ENCODE data around the gene APEX1. TPM values are rescaled to one million over a fixed set of nuclear protein-coding genes. Genes with fewer than 3 reads are reported as not detected.
"Not testable (repeated sequence)": the region's sequence is repeated elsewhere in the genome, so short reads cannot be mapped to it uniquely, and the experiment has no call there.

The APEX1 gene
- total RNA-seq, 2 experiments from 2014 or later = 186 to 193 TPM

- Mint-ChIP-seq H3K4me3 (no peak overlapping the region), H3K9me3 (no peaks in the 10 kb centered on the region), H3K4me1 (ENCODE audit: low read depth) (peaks cover 19% of the 10 kb centered on the region), H3K36me3 (no peaks in the 10 kb centered on the region), H3K27me3 (no peaks in the 10 kb centered on the region), H3K27ac (no peak overlapping the region)
- no peak for DNase-seq
- intact Hi-C loops (cut with micrococcal nuclease) = no loop called here
- ChIA-PET POLR2A (no interaction called here), CTCF (no interaction called here)
Measured at GRCh38 chr14:20499108-20499507, 44.1 kb downstream of the APEX1 start.

- CTCF ChIA-PET = no interaction called here
- Mint-ChIP-seq H3K4me3 (no peak overlapping the region), H3K9me3 (no peaks in the 10 kb centered on the region), H3K27ac (no peak overlapping the region), H3K36me3 (no peaks in the 10 kb centered on the region), H3K27me3 (peaks cover 2% of the 10 kb centered on the region), H3K4me1 (ENCODE audit: low read depth) (peaks cover 16% of the 10 kb centered on the region)
- DNase-seq = no peak
- intact Hi-C loops (cut with micrococcal nuclease) = no loop called here
- POLR2A ChIA-PET = no interaction called here
Measured at GRCh38 chr14:20499881-20500280, 44.9 kb downstream of the APEX1 start.

GRCh38 chr14:20501346-20501745 lies 46.3 kb downstream of the APEX1 start:
- H3K9me3 Mint-ChIP-seq = no peaks in the 10 kb centered on the region
- intact Hi-C loops (cut with micrococcal nuclease) = no loop called here
- H3K4me1 Mint-ChIP-seq (ENCODE audit: low read depth) = peaks cover 4% of the 10 kb centered on the region
- no peak for DNase-seq
- no peaks in the 10 kb centered on the region for H3K36me3 Mint-ChIP-seq
- ChIA-PET POLR2A (no interaction called here), CTCF (no interaction called here)
- H3K4me3 Mint-ChIP-seq = no peak overlapping the region
- peaks cover 2% of the 10 kb centered on the region for H3K27me3 Mint-ChIP-seq
- H3K27ac Mint-ChIP-seq = no peak overlapping the region

- Mint-ChIP-seq H3K4me1 (ENCODE audit: low read depth) (no peaks in the 10 kb centered on the region), H3K27ac (no peak overlapping the region), H3K9me3 (no peaks in the 10 kb centered on the region), H3K27me3 (peaks cover 2% of the 10 kb centered on the region), H3K4me3 (no peak overlapping the region), H3K36me3 (no peaks in the 10 kb centered on the region)
- CTCF ChIA-PET = no interaction called here
- intact Hi-C loops (cut with micrococcal nuclease) = no loop called here
- DNase-seq = no peak
- POLR2A ChIA-PET = no interaction called here
Measured at GRCh38 chr14:20503898-20504297, 48.9 kb downstream of the APEX1 start.

GRCh38 chr14:20506276-20506675 lies 51.2 kb downstream of the APEX1 start:
- H3K4me1 Mint-ChIP-seq (ENCODE audit: low read depth); H3K9me3 Mint-ChIP-seq; H3K36me3 Mint-ChIP-seq; H3K27me3 Mint-ChIP-seq; intact Hi-C loops (cut with micrococcal nuclease); H3K4me3 Mint-ChIP-seq; POLR2A ChIA-PET; H3K27ac Mint-ChIP-seq; CTCF ChIA-PET; DNase-seq: not testable (repeated sequence)

GRCh38 chr14:20506752-20507151 lies 51.7 kb downstream of the APEX1 start:
- H3K4me1 Mint-ChIP-seq (ENCODE audit: low read depth); H3K9me3 Mint-ChIP-seq; DNase-seq; H3K27me3 Mint-ChIP-seq; CTCF ChIA-PET; intact Hi-C loops (cut with micrococcal nuclease); H3K36me3 Mint-ChIP-seq; H3K4me3 Mint-ChIP-seq; H3K27ac Mint-ChIP-seq; POLR2A ChIA-PET: not testable (repeated sequence)

Other genes starting within 250 kb of the APEX1 start
- gene OR11H6, start 231.5 kb upstream of the APEX1 start, total RNA-seq = not detected
- not detected for gene OR11H7, start 226.2 kb upstream of the APEX1 start, total RNA-seq
- gene OR11H4, start 215.9 kb upstream of the APEX1 start, total RNA-seq = not detected
- gene TTC5, start 149.3 kb upstream of the APEX1 start, total RNA-seq = 10 to 100 TPM; 19.0 to 22.7 TPM
- gene CCNB1IP1, start 121.9 kb upstream of the APEX1 start, total RNA-seq = 10 to 100 TPM; 70.2 to 77.4 TPM
- gene PARP2, start 111.6 kb upstream of the APEX1 start, total RNA-seq = 10 to 100 TPM; 46.3 to 47.3 TPM
- gene TEP1, start 41.7 kb upstream of the APEX1 start, total RNA-seq = 10 to 100 TPM; 47.1 to 49.3 TPM
- under 1 TPM in 1 of 2 experiments, not detected in 1; 0.12 TPM for gene KLHL33, start 19.1 kb upstream of the APEX1 start, total RNA-seq
- gene OSGEP, start 414 bp upstream of the APEX1 start, total RNA-seq = 10 to 100 TPM; 39.2 to 41.0 TPM
- gene PIP4P1, start 6.2 kb downstream of the APEX1 start, total RNA-seq = 10 to 100 TPM; 31.1 to 35.2 TPM
- gene PNP, start 14.2 kb downstream of the APEX1 start, total RNA-seq = 100 to 1,000 TPM; 178 to 179 TPM
- under 1 TPM; 0.19 to 0.27 TPM for gene RNASE10, start 50.3 kb downstream of the APEX1 start, total RNA-seq
- not detected for gene RNASE9, start 105.8 kb downstream of the APEX1 start, total RNA-seq
- gene RNASE11, start 132.8 kb downstream of the APEX1 start, total RNA-seq = not detected
- gene RNASE12, start 136.2 kb downstream of the APEX1 start, total RNA-seq = not detected
- gene OR6S1, start 186.5 kb downstream of the APEX1 start, total RNA-seq = not detected
- gene RNASE4, start 229.3 kb downstream of the APEX1 start, total RNA-seq = under 1 TPM; 0.69 to 0.70 TPM
- 1 to 10 TPM; 1.1 to 2.0 TPM for gene ANG, start 233.5 kb downstream of the APEX1 start, total RNA-seq